ENCODE data around the gene JPT1. TPM values are rescaled to one million over a fixed set of nuclear protein-coding genes. Genes with fewer than 3 reads are reported as not detected.

JPT1 gene
- total RNA-seq, 1 experiment from 2014 or later, result 341 TPM

- TF ChIP-seq CDX4 (CRISPR knock-in tag; IDR thresholded peaks at IDR 0.05; ENCODE audit: borderline replicate concordance) (no peak), KAT7 (CRISPR knock-in tag; IDR thresholded peaks at IDR 0.05; ENCODE audit: borderline replicate concordance) (no peak), ZNF512 (CRISPR knock-in tag; IDR thresholded peaks at IDR 0.05; ENCODE audit: borderline replicate concordance) (no peak), MYBL2 (CRISPR knock-in tag; IDR thresholded peaks at IDR 0.05) (no peak), TCF7 (CRISPR knock-in tag; IDR thresholded peaks at IDR 0.05; ENCODE audit: low read depth) (no peak), ZNF396 (CRISPR knock-in tag; IDR thresholded peaks at IDR 0.05; ENCODE audit: borderline replicate concordance) (no peak), HMGA2 (CRISPR knock-in tag; IDR thresholded peaks at IDR 0.05) (no peak)
These were observed 38.8 kb downstream of the JPT1 start (continued) for GRCh38 chr17:75115555-75115954.

- H3K27me3 Mint-ChIP-seq (ENCODE audit: low read depth), result no peaks in the 10 kb centered on the region
- TF ChIP-seq FOXJ3 (CRISPR knock-in tag; IDR thresholded peaks at IDR 0.05; ENCODE audit: borderline replicate concordance) (no peak), ZNF138 (CRISPR knock-in tag; conservative IDR thresholded peaks at IDR 0.05) (no peak), TP53 (CRISPR knock-in tag; IDR thresholded peaks at IDR 0.05) (no peak), CREB1 (CRISPR knock-in tag; IDR thresholded peaks at IDR 0.05) (no peak), CDX4 (CRISPR knock-in tag; IDR thresholded peaks at IDR 0.05; ENCODE audit: borderline replicate concordance) (no peak), MYBL2 (CRISPR knock-in tag; IDR thresholded peaks at IDR 0.05) (no peak), ZNF671 (CRISPR knock-in tag; IDR thresholded peaks at IDR 0.05) (no peak), ZNF219 (CRISPR knock-in tag; IDR thresholded peaks at IDR 0.05; ENCODE audit: borderline replicate concordance) (no peak), SMAD4 (CRISPR knock-in tag; IDR thresholded peaks at IDR 0.05) (no peak), MXD4 (CRISPR knock-in tag; IDR thresholded peaks at IDR 0.05; ENCODE audit: borderline replicate concordance) (no peak), ZNF423 (CRISPR knock-in tag; IDR thresholded peaks at IDR 0.05) (no peak), ATF1 (CRISPR knock-in tag; IDR thresholded peaks at IDR 0.05) (no peak), GTF2I (CRISPR knock-in tag; conservative IDR thresholded peaks at IDR 0.05) (no peak), ZBTB43 (CRISPR knock-in tag; IDR thresholded peaks at IDR 0.05) (no peak), NFE2L1 (CRISPR knock-in tag; IDR thresholded peaks at IDR 0.05) (no peak), FOXP1 (CRISPR knock-in tag; IDR thresholded peaks at IDR 0.05; ENCODE audit: borderline replicate concordance) (no peak), E2F4 (CRISPR knock-in tag; IDR thresholded peaks at IDR 0.05; ENCODE audit: borderline replicate concordance, low read depth) (no peak), TEAD4 (CRISPR knock-in tag; IDR thresholded peaks at IDR 0.05) (no peak), GABPB1 (CRISPR knock-in tag; IDR thresholded peaks at IDR 0.05) (no peak)
- CTCF ChIA-PET, result interaction anchor here (0.6 to 4.1 kb wide), 68 partner anchors 9 to 768 kb away, joined by 3 to 84 read pairs (median 7); partner anchors contain the start of genes ATP5PD, CDR2L, FDXR and GGA3
- no peak overlapping the region for H3K4me3 Mint-ChIP-seq
- ATAC-seq, result no peak
- H3K27ac Mint-ChIP-seq, result peak overlapping the region; percentile 88
- peaks cover 15% of the 10 kb centered on the region for H3K4me1 Mint-ChIP-seq
- POLR2A ChIA-PET, result interaction anchor here (0.6 to 1.6 kb wide), 9 partner anchors 11 to 742 kb away, joined by 3 to 8 read pairs (median 4); partner anchors contain the start of genes JPT1, MRPL58, NT5C and NUP85
- DNase-seq (ENCODE audit: low spot score), result no peak
- peaks cover 15% of the 10 kb centered on the region for H3K36me3 Mint-ChIP-seq
- H3K9me3 Mint-ChIP-seq, result no peaks in the 10 kb centered on the region
These were observed 39.6 kb downstream of the JPT1 start for GRCh38 chr17:75114552-75115314.
